Measurements from ENCODE around the gene ZNF277.
"Not testable (repeated sequence)": the region's sequence is repeated elsewhere in the genome, so short reads cannot be mapped to it uniquely, and the experiment has no call there.

ZNF277 gene

DNA sequence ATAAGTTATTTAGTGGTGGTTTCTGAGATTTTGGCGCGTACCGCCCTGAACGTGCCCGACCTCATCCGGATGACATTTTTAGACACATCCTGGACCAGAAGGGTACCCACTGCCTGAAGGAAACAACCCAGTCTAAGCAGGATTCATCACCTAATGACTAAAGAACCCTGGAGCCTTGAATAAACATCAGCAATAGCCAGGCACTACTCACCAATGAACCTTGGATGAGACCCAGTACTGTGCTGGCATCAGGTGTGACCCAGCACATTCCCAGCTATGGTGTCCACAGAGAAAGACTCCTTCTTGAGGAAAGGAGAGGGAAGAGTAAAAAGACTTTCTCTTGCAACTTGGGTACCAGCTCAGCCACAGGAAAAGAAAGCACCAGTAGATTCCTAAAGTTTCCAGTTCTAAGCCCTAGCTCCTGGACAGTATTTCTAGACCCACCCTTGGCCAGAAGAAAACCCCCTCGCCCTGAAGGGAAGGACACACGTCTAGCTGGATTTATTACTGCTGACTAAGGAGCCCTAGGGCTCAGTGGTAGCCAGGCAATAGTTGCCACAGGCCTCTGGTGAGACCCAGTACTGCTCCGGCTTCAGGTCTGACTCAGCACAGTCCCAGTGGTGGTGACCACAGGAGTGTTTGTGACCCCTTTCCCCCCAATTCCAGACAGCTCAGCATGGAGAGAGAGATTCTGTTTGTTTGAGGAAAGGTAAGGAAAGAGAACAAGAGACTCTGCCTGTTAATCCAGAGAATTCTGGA is 32.5 kb downstream of the ZNF277 start:
- no peaks in the 10 kb centered on the region for H3K4me1 ChIP-seq (ENCODE audit: control insufficient read depth, low read length)
- H3K27ac ChIP-seq (ENCODE audit: low read depth, low read length) = no peak overlapping the region
- H3K27me3 ChIP-seq (ENCODE audit: control insufficient read depth, low read length) = no peaks in the 10 kb centered on the region
- H4K20me1 ChIP-seq (ENCODE audit: control insufficient read depth, insufficient read depth, low read depth, low read length) = no peaks in the 10 kb centered on the region
- H3K4me3 ChIP-seq (ENCODE audit: low read length) = no peak overlapping the region
- no peaks in the 10 kb centered on the region; the same call in 1 of the 2 replicates for H3K9me2 ChIP-seq (replicated peaks; ENCODE audit: control insufficient read depth, low read length)
- no peaks in the 10 kb centered on the region for H3F3A ChIP-seq (ENCODE audit: control insufficient read depth, insufficient read depth)
- H3K9me3 ChIP-seq (ENCODE audit: control insufficient read depth, insufficient read depth, low read length) = no peaks in the 10 kb centered on the region
- H3K4me2 ChIP-seq (ENCODE audit: low read length) = no peak overlapping the region
- H3K79me2 ChIP-seq (ENCODE audit: control insufficient read depth, low read length) = peaks cover 10% of the 10 kb centered on the region
- TF ChIP-seq, protein P1, sequence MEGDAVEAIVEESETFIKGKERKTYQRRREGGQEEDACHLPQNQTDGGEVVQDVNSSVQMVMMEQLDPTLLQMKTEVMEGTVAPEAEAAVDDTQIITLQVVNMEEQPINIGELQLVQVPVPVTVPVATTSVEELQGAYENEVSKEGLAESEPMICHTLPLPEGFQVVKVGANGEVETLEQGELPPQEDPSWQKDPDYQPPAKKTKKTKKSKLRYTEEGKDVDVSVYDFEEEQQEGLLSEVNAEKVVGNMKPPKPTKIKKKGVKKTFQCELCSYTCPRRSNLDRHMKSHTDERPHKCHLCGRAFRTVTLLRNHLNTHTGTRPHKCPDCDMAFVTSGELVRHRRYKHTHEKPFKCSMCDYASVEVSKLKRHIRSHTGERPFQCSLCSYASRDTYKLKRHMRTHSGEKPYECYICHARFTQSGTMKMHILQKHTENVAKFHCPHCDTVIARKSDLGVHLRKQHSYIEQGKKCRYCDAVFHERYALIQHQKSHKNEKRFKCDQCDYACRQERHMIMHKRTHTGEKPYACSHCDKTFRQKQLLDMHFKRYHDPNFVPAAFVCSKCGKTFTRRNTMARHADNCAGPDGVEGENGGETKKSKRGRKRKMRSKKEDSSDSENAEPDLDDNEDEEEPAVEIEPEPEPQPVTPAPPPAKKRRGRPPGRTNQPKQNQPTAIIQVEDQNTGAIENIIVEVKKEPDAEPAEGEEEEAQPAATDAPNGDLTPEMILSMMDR (IDR thresholded peaks at IDR 0.05; ENCODE audit: low read depth, low read length, poor library complexity, severe bottlenecking) = no peak
- no peak for TF ChIP-seq EZH2phosphoT487 (IDR thresholded peaks at IDR 0.05; ENCODE audit: borderline replicate concordance, low read length)
- no peaks in the 10 kb centered on the region for H3K36me3 ChIP-seq (ENCODE audit: control insufficient read depth, low read length)

DNA sequence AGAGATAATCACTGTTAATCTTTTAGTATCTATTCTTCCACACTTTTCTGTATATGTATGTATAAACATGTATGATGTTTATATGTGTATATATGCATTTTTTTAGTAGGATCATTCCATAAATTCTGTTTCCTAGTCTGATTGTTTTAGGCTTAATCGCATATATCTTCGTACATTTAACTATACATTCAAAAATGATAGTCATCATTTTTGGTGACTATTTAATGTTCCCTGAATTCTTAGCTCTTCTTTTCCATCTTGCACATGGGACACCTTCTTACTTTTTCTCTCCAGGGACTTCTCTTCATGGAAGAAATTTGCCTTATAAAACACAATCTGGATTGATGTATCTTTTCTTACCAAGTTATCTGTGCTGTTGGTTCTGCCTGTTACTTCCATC is 42.1 kb downstream of the ZNF277 start:
- Histone ChIP-seq H3K79me2 (ENCODE audit: control insufficient read depth, low read length) (peaks cover 3% of the 10 kb centered on the region; the same call in 1 of the 2 replicates), H3K27ac (ENCODE audit: low read depth, low read length) (no peak overlapping the region), H3K4me1 (ENCODE audit: control insufficient read depth, low read length) (no peaks in the 10 kb centered on the region), H3K4me3 (ENCODE audit: low read length) (no peak overlapping the region), H3K9me2 (replicated peaks; ENCODE audit: control insufficient read depth, low read length) (no peaks in the 10 kb centered on the region), H3F3A (ENCODE audit: control insufficient read depth, insufficient read depth) (no peaks in the 10 kb centered on the region), H3K4me2 (ENCODE audit: low read length) (no peak overlapping the region), H3K36me3 (ENCODE audit: control insufficient read depth, low read length) (no peaks in the 10 kb centered on the region), H3K27me3 (ENCODE audit: control insufficient read depth, low read length) (no peaks in the 10 kb centered on the region), H3K9me3 (ENCODE audit: control insufficient read depth, insufficient read depth, low read length) (no peaks in the 10 kb centered on the region), H4K20me1 (ENCODE audit: control insufficient read depth, insufficient read depth, low read depth, low read length) (no peaks in the 10 kb centered on the region)
- TF ChIP-seq, protein P1 (IDR thresholded peaks at IDR 0.05; ENCODE audit: low read depth, low read length, poor library complexity, severe bottlenecking) = no peak
- no peak for TF ChIP-seq EZH2phosphoT487 (IDR thresholded peaks at IDR 0.05; ENCODE audit: borderline replicate concordance, low read length)

DNA sequence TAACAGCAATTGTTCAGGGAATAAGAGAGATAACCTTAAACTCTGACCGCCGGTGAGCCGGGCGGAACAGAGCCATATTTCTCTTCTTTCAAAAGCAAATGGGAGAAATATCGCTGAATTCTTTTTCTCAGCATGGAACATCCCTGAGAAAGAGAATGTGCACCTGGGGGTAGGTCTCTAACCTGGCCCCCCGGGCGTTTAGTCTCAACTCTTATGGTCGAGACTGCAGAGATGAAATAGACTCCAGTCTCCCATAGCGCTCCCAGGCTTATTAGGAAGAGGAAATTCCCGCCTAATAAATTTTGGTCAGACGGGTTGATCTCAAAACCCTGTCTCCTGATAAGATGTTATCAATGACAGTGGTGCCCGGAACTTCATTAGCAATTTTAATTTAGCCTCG is 43.5 kb downstream of the ZNF277 start:
- H3K4me2 ChIP-seq (ENCODE audit: low read length); H3K4me1 ChIP-seq (ENCODE audit: control insufficient read depth, low read length); H3K9me2 ChIP-seq (replicated peaks; ENCODE audit: control insufficient read depth, low read length); H3K4me3 ChIP-seq (ENCODE audit: low read length); H3K79me2 ChIP-seq (ENCODE audit: control insufficient read depth, low read length); H3K36me3 ChIP-seq (ENCODE audit: control insufficient read depth, low read length); H3K27ac ChIP-seq (ENCODE audit: low read depth, low read length); H3F3A ChIP-seq (ENCODE audit: control insufficient read depth, insufficient read depth); H4K20me1 ChIP-seq (ENCODE audit: control insufficient read depth, insufficient read depth, low read depth, low read length); H3K9me3 ChIP-seq (ENCODE audit: control insufficient read depth, insufficient read depth, low read length); H3K27me3 ChIP-seq (ENCODE audit: control insufficient read depth, low read length): not testable (repeated sequence)

DNA sequence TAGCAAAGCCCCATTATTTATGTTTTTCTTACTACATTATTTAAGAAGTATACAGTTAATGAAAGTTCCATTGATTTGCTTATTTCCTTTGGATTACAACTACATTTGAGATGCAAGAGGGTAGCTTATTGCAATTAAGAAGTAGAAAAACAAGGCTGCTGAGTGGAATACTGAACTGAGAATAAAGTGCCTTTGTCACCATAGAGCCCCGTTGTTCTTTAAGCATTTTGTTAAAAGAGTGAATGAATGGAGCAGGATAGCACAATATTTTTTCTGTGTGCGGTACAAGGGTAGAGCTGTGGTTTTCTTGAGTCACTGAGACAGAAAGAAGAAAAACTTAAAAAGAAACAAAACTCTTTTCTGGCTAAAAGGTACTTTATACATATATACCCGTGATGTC is 45.6 kb downstream of the ZNF277 start:
- Histone ChIP-seq H3K27ac (ENCODE audit: low read depth, low read length) (no peak overlapping the region), H3K79me2 (ENCODE audit: control insufficient read depth, low read length) (peaks cover 18% of the 10 kb centered on the region), H3K4me1 (ENCODE audit: control insufficient read depth, low read length) (peaks cover 3% of the 10 kb centered on the region; the same call in 1 of the 2 replicates), H3K36me3 (ENCODE audit: control insufficient read depth, low read length) (no peaks in the 10 kb centered on the region), H3K4me2 (ENCODE audit: low read length) (no peak overlapping the region), H4K20me1 (ENCODE audit: control insufficient read depth, insufficient read depth, low read depth, low read length) (no peaks in the 10 kb centered on the region; the same call in 1 of the 2 replicates), H3K4me3 (ENCODE audit: low read length) (no peak overlapping the region), H3K27me3 (ENCODE audit: control insufficient read depth, low read length) (no peaks in the 10 kb centered on the region), H3K9me2 (replicated peaks; ENCODE audit: control insufficient read depth, low read length) (no peaks in the 10 kb centered on the region), H3F3A (ENCODE audit: control insufficient read depth, insufficient read depth) (no peaks in the 10 kb centered on the region), H3K9me3 (ENCODE audit: control insufficient read depth, insufficient read depth, low read length) (no peaks in the 10 kb centered on the region)
- TF ChIP-seq EZH2phosphoT487 (IDR thresholded peaks at IDR 0.05; ENCODE audit: borderline replicate concordance, low read length) = no peak
- TF ChIP-seq, protein P1 (IDR thresholded peaks at IDR 0.05; ENCODE audit: low read depth, low read length, poor library complexity, severe bottlenecking) = no peak

All from DOHH2 (cell line).